ENCODE data around the gene KDM8.

The KDM8 gene

DNA sequence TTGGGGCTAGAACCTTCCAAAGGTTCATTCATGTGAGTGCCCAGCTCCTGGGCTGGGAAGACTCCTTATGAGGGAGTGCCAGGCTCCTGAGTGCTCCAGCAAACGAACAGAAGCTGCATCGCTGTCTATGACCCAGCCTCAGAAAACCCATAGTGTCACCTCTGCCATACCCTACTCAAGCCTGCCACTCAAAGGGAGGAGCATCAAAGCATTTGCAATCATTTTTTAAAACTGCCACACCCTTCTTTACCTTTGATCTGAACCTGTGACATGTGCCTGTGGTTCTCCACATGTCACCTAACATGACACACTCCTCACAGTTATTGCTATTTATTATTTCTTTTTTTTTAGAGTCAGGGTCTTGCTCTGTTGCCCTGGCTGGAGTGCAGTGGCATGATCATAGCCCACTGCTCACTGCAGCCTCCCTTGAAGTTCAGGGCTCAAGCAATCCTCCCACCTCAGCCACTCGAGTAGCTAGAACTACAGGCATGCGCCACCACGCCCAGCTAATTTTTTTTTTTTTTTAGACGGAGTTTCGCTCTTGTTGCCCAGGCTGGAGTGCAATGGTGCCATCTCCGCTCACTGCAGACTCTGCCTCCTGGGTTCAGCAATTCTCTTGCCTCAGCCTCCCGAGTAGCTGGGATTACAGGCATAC is 7.3 kb upstream of the KDM8 start:
- TF ChIP-seq FOXP2 (optimal IDR thresholded peaks at IDR 0.05; ENCODE audit: borderline replicate concordance, extremely low read depth, extremely low read length, insufficient read depth) (no peak), SIN3A (IDR thresholded peaks at IDR 0.05; ENCODE audit: borderline replicate concordance, insufficient read depth, low read length) (no peak), TAF1 (IDR thresholded peaks at IDR 0.05; ENCODE audit: borderline replicate concordance, insufficient read depth, low read length) (no peak), POLR2AphosphoS5 (IDR thresholded peaks at IDR 0.05; ENCODE audit: low read depth, low read length) (no peak)

DNA sequence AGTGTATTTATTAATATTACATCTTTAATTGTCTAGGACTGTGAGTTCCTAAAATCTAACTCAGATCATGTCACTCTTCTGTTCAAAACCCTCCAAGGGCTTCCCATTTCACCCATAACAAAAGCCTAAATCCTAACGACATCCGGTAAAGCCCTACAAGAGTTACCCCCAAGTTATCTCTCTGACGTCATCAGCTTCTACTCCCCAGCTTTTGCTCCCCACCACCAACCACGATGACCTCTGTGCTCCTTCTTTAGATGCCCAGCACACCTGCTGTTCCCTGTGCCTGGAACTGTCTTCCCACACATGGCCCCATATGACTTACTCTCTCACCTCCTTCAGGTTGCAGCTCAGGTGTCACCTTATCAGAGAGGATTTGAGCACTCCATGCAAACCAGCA is 6.3 kb upstream of the KDM8 start:
- TF ChIP-seq SIN3A (IDR thresholded peaks at IDR 0.05; ENCODE audit: borderline replicate concordance, insufficient read depth, low read length) (no peak), FOXP2 (optimal IDR thresholded peaks at IDR 0.05; ENCODE audit: borderline replicate concordance, extremely low read depth, extremely low read length, insufficient read depth) (no peak), POLR2AphosphoS5 (IDR thresholded peaks at IDR 0.05; ENCODE audit: low read depth, low read length) (no peak), TAF1 (IDR thresholded peaks at IDR 0.05; ENCODE audit: borderline replicate concordance, insufficient read depth, low read length) (no peak)
- TF ChIP-seq, protein P1, sequence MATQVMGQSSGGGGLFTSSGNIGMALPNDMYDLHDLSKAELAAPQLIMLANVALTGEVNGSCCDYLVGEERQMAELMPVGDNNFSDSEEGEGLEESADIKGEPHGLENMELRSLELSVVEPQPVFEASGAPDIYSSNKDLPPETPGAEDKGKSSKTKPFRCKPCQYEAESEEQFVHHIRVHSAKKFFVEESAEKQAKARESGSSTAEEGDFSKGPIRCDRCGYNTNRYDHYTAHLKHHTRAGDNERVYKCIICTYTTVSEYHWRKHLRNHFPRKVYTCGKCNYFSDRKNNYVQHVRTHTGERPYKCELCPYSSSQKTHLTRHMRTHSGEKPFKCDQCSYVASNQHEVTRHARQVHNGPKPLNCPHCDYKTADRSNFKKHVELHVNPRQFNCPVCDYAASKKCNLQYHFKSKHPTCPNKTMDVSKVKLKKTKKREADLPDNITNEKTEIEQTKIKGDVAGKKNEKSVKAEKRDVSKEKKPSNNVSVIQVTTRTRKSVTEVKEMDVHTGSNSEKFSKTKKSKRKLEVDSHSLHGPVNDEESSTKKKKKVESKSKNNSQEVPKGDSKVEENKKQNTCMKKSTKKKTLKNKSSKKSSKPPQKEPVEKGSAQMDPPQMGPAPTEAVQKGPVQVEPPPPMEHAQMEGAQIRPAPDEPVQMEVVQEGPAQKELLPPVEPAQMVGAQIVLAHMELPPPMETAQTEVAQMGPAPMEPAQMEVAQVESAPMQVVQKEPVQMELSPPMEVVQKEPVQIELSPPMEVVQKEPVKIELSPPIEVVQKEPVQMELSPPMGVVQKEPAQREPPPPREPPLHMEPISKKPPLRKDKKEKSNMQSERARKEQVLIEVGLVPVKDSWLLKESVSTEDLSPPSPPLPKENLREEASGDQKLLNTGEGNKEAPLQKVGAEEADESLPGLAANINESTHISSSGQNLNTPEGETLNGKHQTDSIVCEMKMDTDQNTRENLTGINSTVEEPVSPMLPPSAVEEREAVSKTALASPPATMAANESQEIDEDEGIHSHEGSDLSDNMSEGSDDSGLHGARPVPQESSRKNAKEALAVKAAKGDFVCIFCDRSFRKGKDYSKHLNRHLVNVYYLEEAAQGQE (IDR thresholded peaks at IDR 0.05; ENCODE audit: insufficient read depth in 1 of 2, low read depth in 2 of 2, low read length in 2 of 2) = no peak

DNA sequence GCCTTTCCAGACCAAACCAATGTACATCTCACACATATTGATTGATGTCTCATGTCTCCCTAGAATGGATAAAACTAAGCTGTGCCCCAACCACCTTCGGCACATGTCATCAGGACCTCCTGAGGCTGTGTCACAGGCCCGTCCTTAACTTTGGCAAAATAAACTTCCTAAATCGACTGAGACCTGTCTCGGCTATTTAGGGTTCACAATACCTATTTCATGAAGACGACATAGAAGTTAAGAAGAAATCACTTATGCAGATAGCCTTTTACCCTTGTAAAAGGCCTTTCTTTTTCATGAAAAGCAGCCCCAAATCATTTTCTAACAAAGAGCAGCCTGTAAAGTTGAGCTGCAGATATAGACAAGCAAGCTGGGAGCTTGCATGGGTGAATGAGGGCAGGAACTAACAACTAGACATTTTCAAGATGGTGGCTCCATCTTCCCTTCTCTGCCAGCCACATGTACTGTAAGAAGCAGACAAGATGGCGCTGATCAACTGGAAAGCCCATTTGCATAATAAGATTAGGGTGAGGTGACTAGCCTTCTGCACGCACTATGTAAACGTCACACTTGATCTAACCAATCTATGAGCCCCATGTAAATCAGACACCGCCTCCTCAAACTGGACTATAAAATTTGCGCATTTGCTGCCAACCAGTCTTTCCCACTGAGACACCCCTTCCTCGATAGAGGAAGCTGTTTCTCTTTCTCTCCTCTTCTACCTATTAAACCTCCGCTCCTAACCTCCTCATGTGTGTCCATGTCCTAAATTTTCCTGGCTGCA is 4.7 kb upstream of the KDM8 start:
- TF ChIP-seq, protein P1 (IDR thresholded peaks at IDR 0.05; ENCODE audit: insufficient read depth in 1 of 2, low read depth in 2 of 2, low read length in 2 of 2) = no peak
- TF ChIP-seq FOXP2 (optimal IDR thresholded peaks at IDR 0.05; ENCODE audit: borderline replicate concordance, extremely low read depth, extremely low read length, insufficient read depth) = no peak
- TF ChIP-seq POLR2AphosphoS5 (IDR thresholded peaks at IDR 0.05; ENCODE audit: low read depth, low read length) = no peak
- no peak for TF ChIP-seq SIN3A (IDR thresholded peaks at IDR 0.05; ENCODE audit: borderline replicate concordance, insufficient read depth, low read length)
- TF ChIP-seq TAF1 (IDR thresholded peaks at IDR 0.05; ENCODE audit: borderline replicate concordance, insufficient read depth, low read length) = no peak

DNA sequence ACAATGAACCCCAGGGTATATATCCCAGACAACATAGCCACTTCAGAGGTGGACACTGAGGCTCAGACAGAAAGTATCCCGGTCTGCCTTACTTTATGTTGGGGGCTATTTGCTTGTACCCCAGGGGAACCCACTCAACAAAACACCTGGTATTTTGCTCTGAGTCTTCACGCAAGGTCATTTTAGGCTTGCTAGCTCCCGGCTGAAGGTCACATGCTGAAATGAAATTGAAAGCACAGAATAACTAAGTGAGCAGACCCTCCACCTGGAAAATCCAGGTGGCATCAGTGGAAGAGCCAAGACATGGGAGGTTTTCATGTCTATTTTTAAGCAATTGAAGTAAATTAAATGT is 4.1 kb upstream of the KDM8 start:
- TF ChIP-seq POLR2AphosphoS5 (IDR thresholded peaks at IDR 0.05; ENCODE audit: low read depth, low read length) = no peak

DNA sequence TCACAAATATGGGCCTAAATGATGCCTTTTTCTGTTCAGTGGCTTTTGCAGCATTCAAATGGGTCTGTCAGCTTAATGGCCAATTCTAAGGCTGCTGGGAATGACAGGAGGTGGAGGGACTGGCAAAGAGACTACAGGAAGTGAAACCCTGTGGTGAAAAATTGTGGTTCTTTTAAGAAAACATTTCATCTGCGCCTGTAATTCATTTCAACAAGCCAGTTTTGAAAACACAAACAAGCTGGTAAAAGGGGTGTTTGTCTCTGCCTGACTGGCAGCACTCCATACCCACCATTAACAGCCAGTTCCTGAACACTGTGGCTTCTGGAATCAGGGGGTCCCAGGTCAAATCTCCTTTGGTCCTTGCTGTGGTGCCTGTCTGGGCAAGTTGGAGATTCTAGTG is 3.6 kb upstream of the KDM8 start:
- TF ChIP-seq POLR2AphosphoS5 (IDR thresholded peaks at IDR 0.05; ENCODE audit: low read depth, low read length) (no peak), TAF1 (IDR thresholded peaks at IDR 0.05; ENCODE audit: borderline replicate concordance, insufficient read depth, low read length) (no peak), SIN3A (IDR thresholded peaks at IDR 0.05; ENCODE audit: borderline replicate concordance, insufficient read depth, low read length) (no peak), FOXP2 (optimal IDR thresholded peaks at IDR 0.05; ENCODE audit: borderline replicate concordance, extremely low read depth, extremely low read length, insufficient read depth) (no peak)
- TF ChIP-seq, protein P1 (IDR thresholded peaks at IDR 0.05; ENCODE audit: insufficient read depth in 1 of 2, low read depth in 2 of 2, low read length in 2 of 2) = no peak

DNA sequence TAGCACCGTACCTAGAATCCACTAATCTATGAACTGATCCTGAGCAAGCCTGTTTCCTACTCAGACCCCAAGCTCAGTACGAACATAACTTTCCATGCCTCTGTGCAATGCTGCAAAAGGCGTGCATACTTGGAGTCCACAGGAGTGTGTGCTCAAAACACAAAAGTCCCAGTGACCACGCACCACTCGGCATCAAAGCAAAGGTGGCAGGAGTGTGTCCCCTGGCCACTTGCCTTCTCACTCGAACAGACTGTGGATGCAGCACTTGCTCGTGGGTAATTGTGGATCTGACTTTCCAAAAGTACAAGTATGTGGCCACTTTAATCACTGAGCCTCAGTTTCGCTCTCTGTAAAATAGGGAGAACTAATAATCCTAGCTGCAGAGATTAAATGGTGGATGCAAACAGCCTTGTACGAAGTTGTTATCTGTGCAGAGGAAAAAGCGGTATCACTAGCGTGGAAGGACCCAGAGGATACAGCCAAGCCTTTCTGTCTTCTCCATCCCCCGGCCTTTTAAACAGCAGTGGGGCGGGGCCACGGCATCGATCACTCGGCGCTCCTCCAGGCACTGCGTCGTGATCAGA is 311 bp upstream of the KDM8 start:
- no peak for TF ChIP-seq POLR2AphosphoS5 (IDR thresholded peaks at IDR 0.05; ENCODE audit: low read depth, low read length)
- peak; percentile 87; the same call in 1 of the 2 replicates for TF ChIP-seq SIN3A (IDR thresholded peaks at IDR 0.05; ENCODE audit: borderline replicate concordance, insufficient read depth, low read length)
- peak; percentile 82 for TF ChIP-seq FOXP2 (optimal IDR thresholded peaks at IDR 0.05; ENCODE audit: borderline replicate concordance, extremely low read depth, extremely low read length, insufficient read depth)
- TF ChIP-seq TAF1 (IDR thresholded peaks at IDR 0.05; ENCODE audit: borderline replicate concordance, insufficient read depth, low read length) = peak; percentile 79; the same call in 1 of the 2 replicates
- TF ChIP-seq, protein P1 (IDR thresholded peaks at IDR 0.05; ENCODE audit: insufficient read depth in 1 of 2, low read depth in 2 of 2, low read length in 2 of 2) = no peak
